SK-N-SH treated with all-trans-retinoic acid at 6 μM for 48 hours (cell line): ENCODE measurements around the gene CTNND2.
A peak's percentile ranks its signal among the peaks of the same experiment; 100 is the strongest.

Experiments
- ATAC-seq: fragments of 200-7000 bp; cut with Tn5 transposase; 3 replicates; pipeline ENCODE4 v1.9.1; 2020; ENCODE audit warnings: mild to moderate bottlenecking, moderate library complexity
- ARNTL ChIP-seq: fragments of 450-650 bp; formaldehyde crosslinking; IDR thresholded peaks from 2 replicates; pipeline ENCODE4 v1.5.0; 2020; ENCODE audit warnings: low read depth, mild to moderate bottlenecking, moderate library complexity, borderline replicate concordance
- CREB5 ChIP-seq: fragments of 250-450 bp; sonication (Bioruptor Pico); IDR thresholded peaks from 2 replicates; pipeline ENCODE4 v1.5.1; 2020; ENCODE audit warnings: low read depth, mild to moderate bottlenecking, moderate library complexity
- CSDC2 ChIP-seq: fragments of 250-450 bp; sonication (Bioruptor Pico); IDR thresholded peaks from 2 replicates; pipeline ENCODE4 v1.5.0; 2020; ENCODE audit warnings: mild to moderate bottlenecking, moderate library complexity
- CSRNP3 ChIP-seq: fragments of 250-450 bp; sonication (Bioruptor Pico); IDR thresholded peaks from 2 replicates; pipeline ENCODE4 v1.5.1; 2021; ENCODE audit warnings: mild to moderate bottlenecking, moderate library complexity
- GLIS3 ChIP-seq: fragments of 250-450 bp; sonication (Bioruptor Pico); IDR thresholded peaks from 2 replicates; pipeline ENCODE4 v1.5.0; 2020; ENCODE audit warnings: mild to moderate bottlenecking, moderate library complexity
- ISL1 ChIP-seq: fragments of 250-450 bp; sonication (Bioruptor Pico); IDR thresholded peaks from 2 replicates; pipeline ENCODE4 v2.1.2; 2022; ENCODE audit warnings: mild to moderate bottlenecking, moderate library complexity
- OSR1 ChIP-seq: fragments of 250-450 bp; sonication (Bioruptor Pico); IDR thresholded peaks from 2 replicates; pipeline ENCODE4 v1.8.0; 2022; ENCODE audit warnings: moderate library complexity, mild to moderate bottlenecking, inconsistent platforms
- PATZ1 ChIP-seq: fragments of 250-450 bp; sonication (Bioruptor Pico); IDR thresholded peaks from 2 replicates; pipeline ENCODE4 v1.8.0; 2020; ENCODE audit warnings: mild to moderate bottlenecking, moderate library complexity, borderline replicate concordance
- POU6F1 ChIP-seq: fragments of 250-450 bp; sonication (Bioruptor Pico); IDR thresholded peaks from 2 replicates; pipeline ENCODE4 v1.8.0; 2021; ENCODE audit warnings: low read depth, mild to moderate bottlenecking, moderate library complexity, borderline replicate concordance
- PPARA ChIP-seq: fragments of 250-450 bp; sonication (Bioruptor Pico); IDR thresholded peaks from 2 replicates; pipeline ENCODE4 v1.5.0; 2020; ENCODE audit warnings: mild to moderate bottlenecking, borderline replicate concordance
- RARB ChIP-seq: fragments of 250-450 bp; sonication (Bioruptor Pico); IDR thresholded peaks from 2 replicates; pipeline ENCODE4 v1.8.0; 2021; ENCODE audit warnings: mild to moderate bottlenecking, moderate library complexity
- SNAI2 ChIP-seq: fragments of 250-450 bp; sonication (Bioruptor Pico); IDR thresholded peaks from 2 replicates; pipeline ENCODE4 v1.5.0; 2020; ENCODE audit warnings: mild to moderate bottlenecking, moderate library complexity
- TCF4 ChIP-seq: fragments of 250-450 bp; sonication (Bioruptor Pico); IDR thresholded peaks from 2 replicates; pipeline ENCODE4 v1.8.0; 2021; ENCODE audit warnings: mild to moderate bottlenecking, moderate library complexity, borderline replicate concordance
- TOX ChIP-seq: fragments of 250-450 bp; sonication (Bioruptor Pico); IDR thresholded peaks from 2 replicates; pipeline ENCODE4 v1.8.0; 2021; ENCODE audit warnings: mild to moderate bottlenecking, moderate library complexity, borderline replicate concordance
- TSHZ2 ChIP-seq: fragments of 250-450 bp; sonication (Bioruptor Pico); IDR thresholded peaks from 2 replicates; pipeline ENCODE4 v1.5.0; 2020; ENCODE audit warnings: mild to moderate bottlenecking, moderate library complexity
- ZC3H10 ChIP-seq: fragments of 250-450 bp; sonication (Bioruptor Pico); IDR thresholded peaks from 2 replicates; pipeline ENCODE4 v1.5.1; 2021; ENCODE audit warnings: mild to moderate bottlenecking, moderate library complexity
- ZFP3 ChIP-seq: fragments of 250-450 bp; sonication (Bioruptor Pico); IDR thresholded peaks from 2 replicates; pipeline ENCODE4 v1.5.0; 2020; ENCODE audit warnings: mild to moderate bottlenecking, moderate library complexity
- ZNF565 ChIP-seq: fragments of 450-650 bp; formaldehyde crosslinking; conservative IDR thresholded peaks from 2 replicates; pipeline ENCODE4 v1.5.0; 2020; ENCODE audit warnings: low read depth, mild to moderate bottlenecking, moderate library complexity
- ZNF8 ChIP-seq: fragments of 450-650 bp; formaldehyde crosslinking; IDR thresholded peaks from 2 replicates; pipeline ENCODE4 v1.5.0; 2020; ENCODE audit warnings: mild to moderate bottlenecking, moderate library complexity

The CTNND2 gene

GRCh38 chr5:10988622-10989021 lies 915.6 kb downstream of the CTNND2 start:
- ATAC-seq, result no peak
- TF ChIP-seq ZC3H10 (CRISPR knock-in tag) (no peak), ZNF8 (CRISPR knock-in tag) (no peak), SNAI2 (CRISPR knock-in tag) (no peak), CSRNP3 (CRISPR knock-in tag) (no peak), PATZ1 (CRISPR knock-in tag) (no peak), ARNTL (CRISPR knock-in tag) (no peak), TSHZ2 (CRISPR knock-in tag) (no peak)

- no peak for TF ChIP-seq CSDC2 (CRISPR knock-in tag)
- TF ChIP-seq ZC3H10 (CRISPR knock-in tag), result no peak
- TF ChIP-seq TCF4, result no peak
- TF ChIP-seq ZFP3, result no peak
- TF ChIP-seq GLIS3 (CRISPR knock-in tag), result no peak
- no peak for TF ChIP-seq CSRNP3 (CRISPR knock-in tag)
- TF ChIP-seq ZNF8 (CRISPR knock-in tag), result no peak
- no peak for TF ChIP-seq CREB5 (CRISPR knock-in tag)
- TF ChIP-seq SNAI2 (CRISPR knock-in tag), result no peak
- no peak for TF ChIP-seq TSHZ2 (CRISPR knock-in tag)
- no peak for TF ChIP-seq OSR1 (CRISPR knock-in tag)
- no peak for TF ChIP-seq RARB (CRISPR knock-in tag)
- TF ChIP-seq TOX (CRISPR knock-in tag), result no peak
- TF ChIP-seq ZNF565 (CRISPR knock-in tag), result no peak
- no peak for TF ChIP-seq POU6F1
- TF ChIP-seq ISL1 (CRISPR knock-in tag), result no peak
- no peak for TF ChIP-seq PPARA (CRISPR knock-in tag)
- no peak for TF ChIP-seq ARNTL (CRISPR knock-in tag)
- ATAC-seq, result peak; percentile 30; the same call in 1 of the 3 replicates
Observed at GRCh38 chr5:10987925-10988504, 916.2 kb downstream of the CTNND2 start.
